ENCODE data around the gene TSPAN19. TPM values are rescaled to one million over a fixed set of nuclear protein-coding genes. Genes with fewer than 3 reads are reported as not detected.

Gene TSPAN19
- total RNA-seq, 1 donor from 2014 or later = 0.31 TPM

DNA sequence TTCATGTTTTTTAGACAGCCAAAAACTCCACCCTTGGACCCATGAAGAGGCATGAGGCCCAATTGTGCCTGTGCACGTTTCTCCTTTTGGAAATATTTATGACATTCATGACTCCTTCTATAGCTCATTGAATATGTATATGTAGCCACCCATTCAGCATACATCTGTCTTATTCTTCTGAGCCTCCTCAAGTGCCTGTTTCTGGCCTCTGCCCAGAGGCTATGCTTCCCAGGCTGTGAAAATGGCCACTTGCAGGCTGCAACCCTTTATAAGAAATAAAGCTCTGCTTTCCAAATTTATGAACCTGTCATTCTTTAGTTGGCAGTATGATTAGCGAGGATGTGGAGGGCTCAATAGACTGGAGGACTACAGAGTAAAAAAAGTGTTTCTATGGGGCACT, 35.3 kb downstream of the TSPAN19 start:
- H3K4me1 Mint-ChIP-seq = peaks cover 3% of the 10 kb centered on the region
- no peak for TF ChIP-seq CTCF (IDR thresholded peaks at IDR 0.05; ENCODE audit: unreplicated experiment)

DNA sequence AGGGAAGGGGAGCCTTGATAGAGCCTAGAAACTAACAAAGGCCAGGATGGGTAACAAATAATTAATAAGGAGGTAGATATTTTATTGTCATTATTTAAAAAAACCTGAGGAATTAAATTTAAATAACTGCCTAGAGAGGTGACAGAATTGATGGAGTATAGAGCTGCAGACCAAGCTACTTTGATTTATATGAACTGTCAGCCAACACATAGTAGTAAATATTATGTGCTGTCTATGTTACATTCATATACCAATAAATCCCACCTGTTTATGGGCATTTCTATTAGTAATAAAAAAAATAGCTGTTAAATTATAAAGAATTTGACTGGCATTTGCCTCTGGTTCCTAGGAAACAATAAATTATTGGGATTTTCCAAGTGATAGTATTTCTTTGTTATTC, 37.7 kb downstream of the TSPAN19 start:
- peaks cover 17% of the 10 kb centered on the region for H3K9me3 Mint-ChIP-seq
- no peak for TF ChIP-seq CTCF (IDR thresholded peaks at IDR 0.05; ENCODE audit: unreplicated experiment)
- no peak overlapping the region for H3K27ac Mint-ChIP-seq
- no peak for DNase-seq (ENCODE audit: low spot score in 2 of 2, unreplicated experiment in 2 of 2)
- H3K4me3 Mint-ChIP-seq = no peak overlapping the region
- H3K36me3 Mint-ChIP-seq = no peaks in the 10 kb centered on the region
- H3K4me1 Mint-ChIP-seq = peaks cover 3% of the 10 kb centered on the region
- H3K27me3 Mint-ChIP-seq (ENCODE audit: low read depth) = no peaks in the 10 kb centered on the region

More for the DNA sequence above, 35.3 kb downstream of the TSPAN19 start:
- H3K36me3 Mint-ChIP-seq = no peaks in the 10 kb centered on the region
- H3K27me3 Mint-ChIP-seq (ENCODE audit: low read depth) = no peaks in the 10 kb centered on the region
- no peak overlapping the region for H3K27ac Mint-ChIP-seq
- DNase-seq (ENCODE audit: low spot score in 2 of 2, unreplicated experiment in 2 of 2) = no peak
- H3K4me3 Mint-ChIP-seq = no peak overlapping the region
- peaks cover 9% of the 10 kb centered on the region for H3K9me3 Mint-ChIP-seq

GRCh38 chr12:84996759-84997158, 39.3 kb downstream of the TSPAN19 start:
- Mint-ChIP-seq H3K4me3 (no peak overlapping the region), H3K36me3 (no peaks in the 10 kb centered on the region), H3K27ac (no peak overlapping the region)

GRCh38 chr12:84995641-84996040, 40.4 kb downstream of the TSPAN19 start:
- Mint-ChIP-seq H3K4me3 (no peak overlapping the region), H3K4me1 (peaks cover 3% of the 10 kb centered on the region), H3K27me3 (ENCODE audit: low read depth) (no peaks in the 10 kb centered on the region), H3K36me3 (no peaks in the 10 kb centered on the region), H3K9me3 (peaks cover 14% of the 10 kb centered on the region), H3K27ac (no peak overlapping the region)
- no peak for DNase-seq (ENCODE audit: low spot score in 2 of 2, unreplicated experiment in 2 of 2)
- TF ChIP-seq CTCF (IDR thresholded peaks at IDR 0.05; ENCODE audit: unreplicated experiment) = no peak

More at GRCh38 chr12:84996759-84997158, 39.3 kb downstream of the TSPAN19 start:
- Mint-ChIP-seq H3K4me1 (peaks cover 3% of the 10 kb centered on the region), H3K9me3 (peaks cover 14% of the 10 kb centered on the region), H3K27me3 (ENCODE audit: low read depth) (no peaks in the 10 kb centered on the region)
- TF ChIP-seq CTCF (IDR thresholded peaks at IDR 0.05; ENCODE audit: unreplicated experiment) = no peak
- DNase-seq (ENCODE audit: low spot score in 2 of 2, unreplicated experiment in 2 of 2) = no peak

- Mint-ChIP-seq H3K27me3 (ENCODE audit: low read depth) (no peaks in the 10 kb centered on the region), H3K27ac (no peak overlapping the region), H3K4me1 (peaks cover 3% of the 10 kb centered on the region), H3K36me3 (no peaks in the 10 kb centered on the region), H3K9me3 (peaks cover 14% of the 10 kb centered on the region), H3K4me3 (no peak overlapping the region)
- DNase-seq (ENCODE audit: low spot score in 2 of 2, unreplicated experiment in 2 of 2) = no peak
- no peak for TF ChIP-seq CTCF (IDR thresholded peaks at IDR 0.05; ENCODE audit: unreplicated experiment)
Observed at GRCh38 chr12:84994426-84994825, 41.7 kb downstream of the TSPAN19 start.

DNA sequence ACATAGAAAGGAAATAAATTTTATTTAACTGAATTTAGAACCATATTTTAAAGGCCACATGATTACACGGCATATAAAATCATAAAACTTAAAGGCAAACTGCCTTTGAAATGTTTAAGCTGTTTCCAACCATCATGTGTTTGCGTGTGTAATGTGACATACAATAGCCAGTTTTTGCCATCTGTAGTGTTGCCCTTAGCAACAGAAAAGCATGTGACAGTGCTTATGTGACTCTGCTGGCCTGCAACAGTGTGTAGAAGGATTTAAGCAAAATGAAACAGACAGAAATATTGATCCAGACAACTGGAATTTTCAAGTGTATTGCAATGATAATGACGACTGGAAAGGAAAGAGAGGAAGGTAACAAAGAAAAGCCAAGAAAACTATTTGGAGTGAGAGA, 49.5 kb downstream of the TSPAN19 start:
- H3K4me3 Mint-ChIP-seq = no peak overlapping the region
- no peak overlapping the region for H3K27ac Mint-ChIP-seq
- no peaks in the 10 kb centered on the region for H3K4me1 Mint-ChIP-seq
- TF ChIP-seq CTCF (IDR thresholded peaks at IDR 0.05; ENCODE audit: unreplicated experiment) = no peak
- no peaks in the 10 kb centered on the region for H3K27me3 Mint-ChIP-seq (ENCODE audit: low read depth)
- no peaks in the 10 kb centered on the region for H3K9me3 Mint-ChIP-seq
- no peak for DNase-seq (ENCODE audit: low spot score in 2 of 2, unreplicated experiment in 2 of 2)
- no peaks in the 10 kb centered on the region for H3K36me3 Mint-ChIP-seq
